Spleen (tissue), 7 donors: ENCODE results near the gene PPFIA2.

Experiments used
- POLR2A ChIP-seq, 3 donors: fragments of 450-650 bp; IDR thresholded peaks; one replicate each; pipeline ENCODE4 v1.5.1; 2017; ENCODE audit warnings: antibody characterized with exemption in 3 of 3, mild to moderate bottlenecking in 1 of 3
- POLR2AphosphoS5 ChIP-seq, 3 donors: sonication (generic); formaldehyde crosslinking; IDR thresholded peaks; one replicate each; pipeline ENCODE4 v1.5.1; 2017; ENCODE audit warnings: antibody characterized with exemption in 3 of 3
- TF ChIP-seq, protein P1 (sequence below), 11 experiments: fragments of 200-600 bp in 7 of 11; fragments of 450-650 bp in 4 of 11; sonication (generic) in 4 of 11; IDR thresholded peaks in 8 of 11; conservative IDR thresholded peaks in 3 of 11; 1 replicate in 7 of 11; 2 replicates in 4 of 11; pipeline versions ENCODE4 v1.4.0 to v1.8.0; 2016 to 2021; ENCODE audit warnings: antibody characterized with exemption in 11 of 11, inconsistent platforms in 4 of 11, mild to moderate bottlenecking in 1 of 11
- donor health status: DM: no; HTN: no; CAD: no; lungs with moderate emphysema.
- donor health status: DM: no; HTN: no; CAD: no.
- donor health status: DM: no; HTN: no; CAD: no.

DNA sequence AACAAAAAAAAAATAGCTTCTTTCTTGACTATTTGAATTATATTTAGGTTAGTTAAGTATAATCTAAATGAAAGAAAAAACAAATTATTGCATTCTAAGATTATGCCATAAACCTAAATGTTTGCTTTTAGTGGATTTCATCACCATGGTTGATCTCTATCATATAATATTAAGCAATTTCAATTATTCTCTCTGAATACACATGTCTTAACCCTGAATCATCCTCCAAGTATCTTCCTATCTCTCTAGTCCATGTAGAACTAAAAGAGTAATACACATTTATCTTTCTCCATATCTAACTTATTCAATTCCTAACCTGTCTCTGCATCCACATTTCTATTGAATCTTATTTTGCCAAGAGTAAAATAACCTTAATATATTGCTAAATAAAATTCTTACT is 59.6 kb downstream of the PPFIA2 start:
- TF ChIP-seq, protein P1, sequence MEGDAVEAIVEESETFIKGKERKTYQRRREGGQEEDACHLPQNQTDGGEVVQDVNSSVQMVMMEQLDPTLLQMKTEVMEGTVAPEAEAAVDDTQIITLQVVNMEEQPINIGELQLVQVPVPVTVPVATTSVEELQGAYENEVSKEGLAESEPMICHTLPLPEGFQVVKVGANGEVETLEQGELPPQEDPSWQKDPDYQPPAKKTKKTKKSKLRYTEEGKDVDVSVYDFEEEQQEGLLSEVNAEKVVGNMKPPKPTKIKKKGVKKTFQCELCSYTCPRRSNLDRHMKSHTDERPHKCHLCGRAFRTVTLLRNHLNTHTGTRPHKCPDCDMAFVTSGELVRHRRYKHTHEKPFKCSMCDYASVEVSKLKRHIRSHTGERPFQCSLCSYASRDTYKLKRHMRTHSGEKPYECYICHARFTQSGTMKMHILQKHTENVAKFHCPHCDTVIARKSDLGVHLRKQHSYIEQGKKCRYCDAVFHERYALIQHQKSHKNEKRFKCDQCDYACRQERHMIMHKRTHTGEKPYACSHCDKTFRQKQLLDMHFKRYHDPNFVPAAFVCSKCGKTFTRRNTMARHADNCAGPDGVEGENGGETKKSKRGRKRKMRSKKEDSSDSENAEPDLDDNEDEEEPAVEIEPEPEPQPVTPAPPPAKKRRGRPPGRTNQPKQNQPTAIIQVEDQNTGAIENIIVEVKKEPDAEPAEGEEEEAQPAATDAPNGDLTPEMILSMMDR (IDR thresholded peaks at IDR 0.05 in 8 of 11, conservative IDR thresholded peaks at IDR 0.05 in 3 of 11) = no peak
- TF ChIP-seq POLR2A (IDR thresholded peaks at IDR 0.05) = no peak
- TF ChIP-seq POLR2AphosphoS5 (IDR thresholded peaks at IDR 0.05) = no peak
